ENCODE measurements around the gene PSMB4.

PSMB4 gene

GRCh38 chr1:151443846-151444782 is 44.7 kb downstream of the PSMB4 start:
- DNase-seq, result peak; percentile 49

DNA sequence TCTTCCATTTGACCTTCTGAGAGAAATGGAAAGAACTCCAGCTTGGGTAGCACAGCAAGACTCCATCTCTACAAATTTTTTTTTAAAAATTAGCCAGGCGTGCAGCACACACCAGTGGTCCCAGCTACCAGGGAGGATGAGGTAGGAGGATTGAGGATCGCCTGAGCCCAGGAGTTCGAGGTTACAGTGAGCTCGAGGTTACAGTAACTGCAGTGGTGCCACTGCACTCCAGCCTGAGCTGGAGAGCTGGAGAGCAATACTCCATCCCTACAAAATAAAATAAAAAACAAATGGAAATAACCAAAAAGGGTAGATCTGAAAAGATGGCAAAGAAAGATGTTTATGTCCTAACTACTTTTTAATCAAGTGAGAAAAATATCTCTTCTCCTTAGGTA is 45.4 kb downstream of the PSMB4 start:
- DNase-seq, result no peak

GRCh38 chr1:151447696-151448095 is 48.3 kb downstream of the PSMB4 start:
- DNase-seq, result no peak

Measured in T-helper 9 cell (primary cell).